GM10266 (cell line): ENCODE measurements around the gene SLC8A3.

Experiments used
- DNase-seq: peaks from one replicate; pipeline ENCODE4 v3.0.0; 2012; ENCODE audit errors: extremely low spot score
- CTCF ChIP-seq: IDR thresholded peaks from 2 replicates; pipeline ENCODE4 v1.5.1; 2012; ENCODE audit warnings: mild to moderate bottlenecking, low read depth; ENCODE audit not compliant: control insufficient read depth, insufficient read depth; ENCODE audit errors: missing control alignments

SLC8A3 gene

GRCh38 chr14:70173569-70173968, 15.2 kb downstream of the SLC8A3 start:
- no peak for DNase-seq
- no peak for TF ChIP-seq CTCF

GRCh38 chr14:70171726-70172125, 17.0 kb downstream of the SLC8A3 start:
- TF ChIP-seq CTCF: no peak
- no peak for DNase-seq

GRCh38 chr14:70170976-70171375, 17.8 kb downstream of the SLC8A3 start:
- no peak for DNase-seq
- no peak for TF ChIP-seq CTCF

GRCh38 chr14:70168406-70168805, 20.3 kb downstream of the SLC8A3 start:
- no peak for TF ChIP-seq CTCF
- no peak for DNase-seq

- no peak for DNase-seq
- no peak for TF ChIP-seq CTCF
These were observed 22.1 kb downstream of the SLC8A3 start for GRCh38 chr14:70166530-70167203.

- no peak for TF ChIP-seq CTCF
- DNase-seq: no peak
These were observed 26.4 kb downstream of the SLC8A3 start for GRCh38 chr14:70162358-70162757.

GRCh38 chr14:70156592-70156991, 32.2 kb downstream of the SLC8A3 start:
- TF ChIP-seq CTCF: no peak
- DNase-seq: no peak
